CD4-positive, alpha-beta T cell treated with Interleukin-15 for 1 hour (primary cell): ENCODE data around the gene KCND2.
"Not testable (repeated sequence)": the region's sequence is repeated elsewhere in the genome, so short reads cannot be mapped to it uniquely, and the experiment has no call there.

Experiments used
- DNase-seq: peaks from one replicate; pipeline ENCODE4 v3.0.0-alpha.2; 2020

The KCND2 gene

GRCh38 chr7:120775755-120776154 lies 502.8 kb downstream of the KCND2 start:
- DNase-seq: no peak

DNA sequence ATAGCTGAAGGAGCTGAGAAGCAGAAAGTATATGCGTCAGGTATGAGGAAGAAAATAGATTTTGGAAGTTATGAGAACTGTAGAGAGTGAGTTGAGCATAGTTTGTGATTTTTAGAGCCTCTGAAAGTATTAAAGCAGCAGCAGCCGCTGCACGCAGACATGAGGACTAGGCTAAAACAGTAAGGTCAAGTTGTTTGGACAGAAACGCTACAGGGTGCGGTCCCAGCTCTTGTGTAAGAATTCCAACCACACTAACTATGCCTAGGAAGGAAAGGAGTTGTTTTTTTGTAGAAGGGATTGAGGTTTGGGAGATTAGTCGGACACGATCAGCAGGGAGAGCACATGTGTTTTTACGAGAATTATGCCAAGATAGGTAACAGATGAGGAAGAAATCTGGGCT lies 506.1 kb downstream of the KCND2 start:
- not testable (repeated sequence) for DNase-seq

- DNase-seq: not testable (repeated sequence)
Observed at GRCh38 chr7:120780451-120780850, 507.5 kb downstream of the KCND2 start.

- DNase-seq: no peak
Observed at GRCh38 chr7:120780938-120781337, 508.0 kb downstream of the KCND2 start.

- DNase-seq: not testable (repeated sequence)
Observed at GRCh38 chr7:120781924-120782323, 508.9 kb downstream of the KCND2 start.

- no peak for DNase-seq
Observed at GRCh38 chr7:120783273-120783672, 510.3 kb downstream of the KCND2 start.

DNA sequence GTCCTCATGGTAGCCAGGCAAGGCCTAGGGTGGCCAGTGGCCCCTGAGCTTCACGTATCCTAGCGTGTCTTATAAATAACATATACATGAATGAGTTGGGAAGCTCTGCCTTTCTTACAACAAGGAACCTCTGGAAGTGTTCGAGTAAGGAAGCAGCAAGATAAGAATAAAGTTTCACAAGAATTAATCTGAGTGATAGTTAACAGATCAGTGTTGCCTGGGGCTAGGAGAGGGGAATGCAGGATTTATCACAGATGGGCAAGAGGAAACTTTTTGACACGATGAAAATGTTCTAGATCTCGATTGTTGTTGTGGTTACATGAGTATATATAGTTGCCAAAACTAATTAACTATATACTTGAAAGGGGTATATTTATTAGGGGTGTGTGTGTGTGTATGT lies 510.7 kb downstream of the KCND2 start:
- no peak for DNase-seq

- no peak for DNase-seq
Observed at GRCh38 chr7:120785095-120785494, 512.1 kb downstream of the KCND2 start.

GRCh38 chr7:120792091-120792860 lies 519.3 kb downstream of the KCND2 start:
- peak; percentile 32 for DNase-seq

DNA sequence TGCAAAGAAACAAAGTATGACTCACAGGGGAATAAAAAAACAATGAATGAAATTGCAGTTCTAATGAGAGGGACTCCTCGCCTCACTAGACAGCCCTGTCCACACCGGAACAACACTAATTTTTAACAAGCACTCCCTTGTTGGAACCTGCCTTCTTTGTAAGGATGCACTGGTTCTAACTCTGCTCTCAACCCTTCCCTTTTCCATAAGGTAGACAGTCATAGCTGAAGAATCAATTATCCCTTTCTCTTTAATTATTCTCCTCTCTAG lies 519.8 kb downstream of the KCND2 start:
- no peak for DNase-seq

DNA sequence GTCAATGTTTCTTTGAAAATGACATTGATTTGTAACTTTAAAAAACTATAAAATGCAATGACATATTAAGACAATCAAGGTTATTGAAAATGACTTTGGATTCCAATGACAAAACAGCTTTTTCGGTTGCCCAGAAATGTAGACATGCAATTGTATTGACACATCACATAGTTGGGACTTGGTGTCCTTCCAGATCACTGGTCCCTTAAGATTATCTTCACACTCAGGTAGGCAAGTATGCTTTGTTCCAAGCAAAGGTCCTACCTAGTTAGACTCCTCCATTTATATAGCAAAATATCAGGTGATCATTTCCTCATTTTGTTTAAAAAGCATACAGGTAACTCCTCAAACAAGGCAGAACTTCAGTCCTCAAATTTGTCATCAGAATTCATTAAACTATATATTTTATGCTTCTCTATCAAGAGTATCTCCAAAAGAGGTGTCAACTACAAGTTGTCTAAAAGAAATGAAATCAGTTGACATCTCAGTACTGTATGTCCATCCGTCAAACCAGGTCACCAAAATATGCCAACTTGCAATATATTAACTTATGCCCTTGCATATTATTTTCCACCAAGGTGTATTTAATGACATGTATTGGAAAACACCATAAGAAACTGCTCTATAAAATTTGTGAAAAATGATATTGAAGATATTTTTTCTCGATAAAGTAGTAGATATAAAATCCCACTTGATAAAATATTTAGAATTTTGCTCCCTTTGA lies 520.4 kb downstream of the KCND2 start:
- DNase-seq: no peak

DNA sequence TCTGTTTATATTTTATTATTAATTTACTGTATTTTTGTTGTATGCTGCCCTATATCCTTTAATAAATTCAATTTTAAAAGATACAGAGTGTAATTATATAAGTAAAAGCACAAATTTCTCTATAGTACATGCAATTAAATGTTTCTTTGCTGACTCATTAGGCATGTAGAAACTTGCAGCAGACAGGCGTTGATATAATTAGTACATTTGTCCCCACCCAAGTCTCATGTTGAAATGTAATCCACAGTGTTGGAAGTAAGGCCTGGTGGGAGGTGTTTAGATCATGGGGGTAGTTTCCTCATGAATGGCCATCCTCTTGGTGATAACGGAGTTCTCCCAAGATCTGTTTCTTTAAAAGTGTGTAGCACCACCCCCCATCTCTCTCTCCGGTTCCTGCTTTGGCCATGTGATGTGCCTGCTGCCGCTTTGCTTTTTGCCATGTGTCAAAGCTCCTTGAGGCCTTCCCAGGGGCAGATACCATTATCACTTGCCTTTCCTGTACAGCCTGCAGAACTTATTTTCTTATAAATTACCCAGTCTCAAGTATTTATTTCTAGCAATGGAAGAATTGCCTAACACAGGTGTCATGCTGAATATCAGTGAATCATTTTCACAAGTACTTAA lies 521.2 kb downstream of the KCND2 start:
- DNase-seq: no peak

GRCh38 chr7:120797026-120797645 lies 524.2 kb downstream of the KCND2 start:
- DNase-seq: no peak

DNA sequence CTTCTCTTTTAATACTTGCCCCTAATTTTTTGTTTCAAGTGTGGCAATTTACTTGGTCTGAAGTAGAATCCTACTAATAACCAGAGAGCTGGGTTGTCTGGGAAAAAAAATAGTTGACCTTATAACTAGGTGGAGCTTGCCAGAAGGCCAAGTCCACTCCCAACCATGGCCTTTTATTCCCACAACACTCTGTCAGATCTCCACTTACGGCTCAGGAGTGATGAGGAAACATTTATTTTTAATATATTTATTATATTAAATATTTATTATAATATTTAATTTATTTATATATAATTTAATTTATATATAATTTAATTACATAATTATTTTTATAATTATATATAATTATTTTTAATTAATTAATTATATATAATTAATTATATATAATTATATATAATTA lies 526.2 kb downstream of the KCND2 start:
- no peak for DNase-seq
